ENCODE measurements around the gene HBG1. TPM values are rescaled to one million over a fixed set of nuclear protein-coding genes. Genes with fewer than 3 reads are reported as not detected.

The HBG1 gene
- total RNA-seq, 4 donors from 2014 or later, result not detected

DNA sequence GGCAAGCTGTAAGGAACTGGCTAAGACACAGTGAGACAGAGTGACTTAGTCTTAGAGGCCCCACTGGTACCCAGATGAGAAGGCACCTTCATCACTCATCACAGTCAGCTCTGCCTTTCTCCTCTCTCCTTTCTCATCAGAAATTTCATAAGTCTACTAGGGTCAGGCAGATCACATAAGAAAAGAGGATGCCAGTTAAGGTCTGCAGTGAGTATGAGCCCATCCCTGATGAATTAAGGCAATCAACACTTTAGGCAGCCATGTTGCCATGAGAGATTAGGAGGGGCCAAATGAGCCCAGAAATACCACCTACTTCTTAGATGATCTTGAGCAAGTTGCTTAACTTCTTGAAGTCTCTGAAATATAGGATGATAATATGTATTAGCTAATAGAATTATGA lies 31.9 kb upstream of the HBG1 start:
- Histone ChIP-seq H3K27me3 (no peaks in the 10 kb centered on the region), H3K9me3 (no peaks in the 10 kb centered on the region), H3K27ac (no peak overlapping the region), H3K36me3 (no peaks in the 10 kb centered on the region), H3K4me1 (no peaks in the 10 kb centered on the region), H3K4me3 (no peak overlapping the region)
- DNase-seq (ENCODE audit: low spot score in 2 of 2), result no peak
- TF ChIP-seq POLR2A (IDR thresholded peaks at IDR 0.05) (no peak), EP300 (IDR thresholded peaks at IDR 0.05) (no peak)
- TF ChIP-seq, protein P1, sequence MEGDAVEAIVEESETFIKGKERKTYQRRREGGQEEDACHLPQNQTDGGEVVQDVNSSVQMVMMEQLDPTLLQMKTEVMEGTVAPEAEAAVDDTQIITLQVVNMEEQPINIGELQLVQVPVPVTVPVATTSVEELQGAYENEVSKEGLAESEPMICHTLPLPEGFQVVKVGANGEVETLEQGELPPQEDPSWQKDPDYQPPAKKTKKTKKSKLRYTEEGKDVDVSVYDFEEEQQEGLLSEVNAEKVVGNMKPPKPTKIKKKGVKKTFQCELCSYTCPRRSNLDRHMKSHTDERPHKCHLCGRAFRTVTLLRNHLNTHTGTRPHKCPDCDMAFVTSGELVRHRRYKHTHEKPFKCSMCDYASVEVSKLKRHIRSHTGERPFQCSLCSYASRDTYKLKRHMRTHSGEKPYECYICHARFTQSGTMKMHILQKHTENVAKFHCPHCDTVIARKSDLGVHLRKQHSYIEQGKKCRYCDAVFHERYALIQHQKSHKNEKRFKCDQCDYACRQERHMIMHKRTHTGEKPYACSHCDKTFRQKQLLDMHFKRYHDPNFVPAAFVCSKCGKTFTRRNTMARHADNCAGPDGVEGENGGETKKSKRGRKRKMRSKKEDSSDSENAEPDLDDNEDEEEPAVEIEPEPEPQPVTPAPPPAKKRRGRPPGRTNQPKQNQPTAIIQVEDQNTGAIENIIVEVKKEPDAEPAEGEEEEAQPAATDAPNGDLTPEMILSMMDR (IDR thresholded peaks at IDR 0.05), result no peak

DNA sequence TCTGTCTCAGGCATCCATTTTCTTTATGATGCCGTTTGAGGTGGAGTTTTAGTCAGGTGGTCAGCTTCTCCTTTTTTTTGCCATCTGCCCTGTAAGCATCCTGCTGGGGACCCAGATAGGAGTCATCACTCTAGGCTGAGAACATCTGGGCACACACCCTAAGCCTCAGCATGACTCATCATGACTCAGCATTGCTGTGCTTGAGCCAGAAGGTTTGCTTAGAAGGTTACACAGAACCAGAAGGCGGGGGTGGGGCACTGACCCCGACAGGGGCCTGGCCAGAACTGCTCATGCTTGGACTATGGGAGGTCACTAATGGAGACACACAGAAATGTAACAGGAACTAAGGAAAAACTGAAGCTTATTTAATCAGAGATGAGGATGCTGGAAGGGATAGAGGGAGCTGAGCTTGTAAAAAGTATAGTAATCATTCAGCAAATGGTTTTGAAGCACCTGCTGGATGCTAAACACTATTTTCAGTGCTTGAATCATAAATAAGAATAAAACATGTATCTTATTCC lies 31.0 kb upstream of the HBG1 start:
- Histone ChIP-seq H3K36me3 (no peaks in the 10 kb centered on the region), H3K9me3 (no peaks in the 10 kb centered on the region), H3K4me1 (no peaks in the 10 kb centered on the region), H3K27me3 (no peaks in the 10 kb centered on the region), H3K4me3 (no peak overlapping the region), H3K27ac (no peak overlapping the region)
- DNase-seq (ENCODE audit: low spot score in 2 of 2), result no peak
- TF ChIP-seq POLR2AphosphoS5 (IDR thresholded peaks at IDR 0.05) (no peak), POLR2A (IDR thresholded peaks at IDR 0.05) (no peak), EP300 (IDR thresholded peaks at IDR 0.05) (no peak)
- TF ChIP-seq, protein P1 (IDR thresholded peaks at IDR 0.05), result no peak
- WGBS, result 54% methylated on average over 3 of the region's 3 CpGs

DNA sequence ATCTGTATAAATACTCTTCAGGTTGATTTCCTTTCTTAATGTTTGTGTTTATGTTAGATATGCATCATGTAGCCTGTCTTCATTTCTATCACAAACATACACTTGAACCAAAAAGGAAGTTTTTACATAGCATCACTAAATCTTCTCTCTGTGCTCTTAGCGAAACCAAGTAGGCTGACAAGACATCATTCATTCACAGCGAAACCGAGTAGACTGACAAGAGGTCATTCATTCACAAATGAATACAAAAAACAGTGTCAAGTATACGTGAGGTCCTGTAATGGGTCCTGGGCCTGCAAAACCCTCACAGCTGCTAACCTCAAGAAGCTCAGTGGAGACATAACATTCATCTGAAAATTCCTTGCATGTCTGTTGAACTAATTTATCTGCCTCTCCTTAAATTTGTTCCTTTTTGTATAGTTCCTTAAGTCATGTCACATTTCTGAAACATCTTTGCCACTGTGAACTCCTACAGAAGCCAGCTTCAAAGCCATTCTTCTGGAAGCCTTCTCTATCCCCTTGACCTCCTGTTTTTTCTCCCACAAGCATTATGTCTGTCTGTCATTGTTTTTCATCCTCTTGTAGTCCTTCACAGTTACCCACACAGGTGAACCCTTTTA lies 29.9 kb upstream of the HBG1 start:
- no peaks in the 10 kb centered on the region for H3K4me1 ChIP-seq
- TF ChIP-seq, protein P1 (IDR thresholded peaks at IDR 0.05), result no peak
- TF ChIP-seq EP300 (IDR thresholded peaks at IDR 0.05), result no peak
- TF ChIP-seq POLR2AphosphoS5 (IDR thresholded peaks at IDR 0.05), result no peak
- TF ChIP-seq POLR2A (IDR thresholded peaks at IDR 0.05), result no peak
- no peak overlapping the region for H3K4me3 ChIP-seq
- no peak for DNase-seq (ENCODE audit: low spot score in 2 of 2)
- 80% methylated on average over 4 of the region's 4 CpGs for WGBS
- no peaks in the 10 kb centered on the region for H3K27me3 ChIP-seq
- H3K27ac ChIP-seq, result no peak overlapping the region
- no peaks in the 10 kb centered on the region for H3K36me3 ChIP-seq
- no peaks in the 10 kb centered on the region for H3K9me3 ChIP-seq

DNA sequence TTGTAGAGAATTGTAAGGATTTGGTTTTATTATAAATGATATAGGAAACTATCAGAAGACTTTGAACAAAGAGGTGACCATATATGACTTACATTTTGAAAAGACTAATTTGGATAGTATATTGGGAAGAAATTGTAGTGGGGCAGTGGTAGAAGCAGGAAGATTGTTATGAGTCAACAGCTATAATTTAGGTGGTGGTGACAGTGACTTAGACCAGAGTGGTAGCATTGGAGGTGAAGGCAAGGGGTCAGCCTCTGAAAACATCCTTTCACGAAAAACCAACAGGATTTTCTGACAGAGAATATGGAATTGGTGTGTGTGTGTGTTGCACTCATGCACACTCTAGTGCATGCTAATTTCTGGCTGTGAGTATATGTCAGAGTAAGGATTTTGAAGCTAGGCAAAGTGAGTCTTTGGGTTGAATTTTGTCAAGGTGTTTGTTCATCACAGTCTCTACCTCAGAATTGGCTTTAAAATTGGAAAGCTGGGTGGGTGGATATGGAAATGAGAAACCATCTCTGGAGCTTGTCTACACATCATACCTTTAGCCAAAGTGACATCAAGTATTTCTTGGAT lies 28.2 kb upstream of the HBG1 start:
- Histone ChIP-seq H3K9me3 (no peaks in the 10 kb centered on the region), H3K36me3 (no peaks in the 10 kb centered on the region), H3K27ac (no peak overlapping the region), H3K27me3 (no peaks in the 10 kb centered on the region), H3K4me3 (no peak overlapping the region), H3K4me1 (no peaks in the 10 kb centered on the region)
- WGBS, result 80% methylated on average over 1 of the region's 1 CpG
- DNase-seq (ENCODE audit: low spot score in 2 of 2), result no peak
- TF ChIP-seq POLR2AphosphoS5 (IDR thresholded peaks at IDR 0.05) (no peak), POLR2A (IDR thresholded peaks at IDR 0.05) (no peak), EP300 (IDR thresholded peaks at IDR 0.05) (no peak)
- TF ChIP-seq, protein P1 (IDR thresholded peaks at IDR 0.05), result no peak

DNA sequence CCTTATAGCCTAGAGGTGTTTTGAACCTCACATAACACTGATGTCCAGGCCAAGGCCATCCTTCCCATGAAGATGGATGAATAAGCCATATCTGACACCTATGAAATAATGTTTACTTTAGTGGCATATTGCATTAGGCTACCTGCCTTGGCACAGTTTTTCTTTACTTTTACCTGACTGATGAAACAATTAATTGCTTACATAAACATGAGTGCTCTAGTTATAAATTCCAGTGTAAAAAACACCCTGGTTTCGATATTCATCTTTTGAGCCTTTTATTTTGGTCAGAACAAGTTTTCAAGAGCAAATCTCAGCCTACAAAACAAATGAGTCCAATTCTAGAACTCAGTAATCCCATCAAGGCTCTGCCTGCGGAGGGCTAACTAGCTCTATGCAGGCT lies 27.0 kb upstream of the HBG1 start:
- Histone ChIP-seq H3K27me3 (no peaks in the 10 kb centered on the region), H3K9me3 (no peaks in the 10 kb centered on the region), H3K4me1 (no peaks in the 10 kb centered on the region), H3K36me3 (no peaks in the 10 kb centered on the region), H3K27ac (no peak overlapping the region), H3K4me3 (no peak overlapping the region)
- DNase-seq (ENCODE audit: low spot score in 2 of 2), result no peak
- WGBS, result 83% methylated on average over 2 of the region's 2 CpGs
- no peak for TF ChIP-seq POLR2AphosphoS5 (IDR thresholded peaks at IDR 0.05)

Measured in suprapubic skin (tissue), 4 donors.